PC-3 (cell line): ENCODE results near the gene GLYAT. TPM values are rescaled to one million over a fixed set of nuclear protein-coding genes. Genes with fewer than 3 reads are reported as not detected.
"Not testable (repeated sequence)": the region's sequence is repeated elsewhere in the genome, so short reads cannot be mapped to it uniquely, and the experiment has no call there.

Experiments used
- ATAC-seq: fragments of 200-7000 bp; cut with Tn5 transposase; 2 replicates; pipeline ENCODE4 v1.9.1; 2020; ENCODE audit warnings: mild to moderate bottlenecking, moderate library complexity
- BruUV-seq: library from RNA; stranded (reverse); fragments of 400-500 nt; replicated peaks from 2 replicates; lab custom pipeline; 2021; lab: Mats Ljungman, UMichigan
- CTCF ChIA-PET: fragments of 300-600 bp; sonication (Branson Sonifier 250); formaldehyde crosslinking; loops from one replicate; lab custom pipeline; 2022; ENCODE audit warnings: antibody characterized with exemption; lab: Charles Lee
- POLR2A ChIA-PET: fragments of 300-600 bp; sonication (Branson Sonifier 250); formaldehyde crosslinking; loops from one replicate; lab custom pipeline; 2022; ENCODE audit warnings: antibody characterized with exemption; ENCODE audit not compliant: unreplicated experiment; lab: Charles Lee
- DNase-seq: peaks from one replicate; pipeline ENCODE4 v3.0.0-alpha.2; 2015
- H2AFZ ChIP-seq: fragments of 300-600 bp; sonication (generic); 2 replicates; pipeline ENCODE4 v1.6.0; 2016; ENCODE audit warnings: antibody characterized with exemption, low read length
- H3F3A ChIP-seq: fragments of 300-600 bp; sonication (generic); one replicate; pipeline ENCODE4 v1.6.0; 2017; ENCODE audit warnings: antibody characterized with exemption, low read length, control low read depth, mild to moderate bottlenecking; ENCODE audit not compliant: unreplicated experiment
- H3K27ac ChIP-seq: fragments of 300-600 bp; sonication (generic); 2 replicates; pipeline ENCODE4 v1.5.1; 2016; ENCODE audit warnings: mild to moderate bottlenecking, low read length
- H3K27me3 ChIP-seq: fragments of 300-600 bp; sonication (generic); 2 replicates; pipeline ENCODE4 v1.6.1; 2016; ENCODE audit warnings: low read length, mixed read lengths
- H3K36me3 ChIP-seq: fragments of 300-600 bp; sonication (generic); 2 replicates; pipeline ENCODE4 v1.6.1; 2016; ENCODE audit warnings: low read depth, mixed run types, low read length, mixed read lengths
- H3K4me1 ChIP-seq: fragments of 300-600 bp; sonication (generic); 2 replicates; pipeline ENCODE4 v1.5.1; 2016; ENCODE audit warnings: low read length; ENCODE audit not compliant: insufficient read depth
- H3K4me2 ChIP-seq: fragments of 300-600 bp; sonication (generic); 2 replicates; pipeline ENCODE4 v1.6.0; 2016; ENCODE audit warnings: low read length
- H3K4me3 ChIP-seq: fragments of 300-600 bp; sonication (generic); 2 replicates; pipeline ENCODE4 v1.5.1; 2016; ENCODE audit warnings: mild to moderate bottlenecking, low read length, mixed read lengths
- H3K79me2 ChIP-seq: fragments of 300-600 bp; sonication (generic); 2 replicates; pipeline ENCODE4 v1.6.1; 2017; ENCODE audit warnings: low read length, mixed read lengths
- H3K9ac ChIP-seq: fragments of 300-600 bp; sonication (generic); 2 replicates; pipeline ENCODE4 v1.6.0; 2016; ENCODE audit warnings: mild to moderate bottlenecking, low read length
- H3K9me2 ChIP-seq: fragments of 300-600 bp; sonication (generic); replicated peaks from 2 replicates; pipeline ENCODE4 v1.6.1; 2016; ENCODE audit warnings: mixed run types, low read length, mixed read lengths
- H3K9me3 ChIP-seq: fragments of 300-600 bp; sonication (generic); 2 replicates; pipeline ENCODE4 v1.6.1; 2016; ENCODE audit warnings: low read length, mixed read lengths
- H4K20me1 ChIP-seq: fragments of 300-600 bp; sonication (generic); 2 replicates; pipeline ENCODE4 v1.6.1; 2016; ENCODE audit warnings: low read length, mixed read lengths
- EZH2 ChIP-seq: fragments of 300-600 bp; sonication (generic); IDR thresholded peaks from one replicate; pipeline ENCODE4 v1.6.1; 2017; ENCODE audit warnings: antibody characterized with exemption, mild to moderate bottlenecking, low read length; ENCODE audit not compliant: unreplicated experiment
- EZH2phosphoT487 ChIP-seq: fragments of 300-600 bp; sonication (generic); IDR thresholded peaks from 2 replicates; pipeline ENCODE4 v1.6.1; 2018; ENCODE audit warnings: mild to moderate bottlenecking, antibody characterized with exemption, low read length, borderline replicate concordance
- intact Hi-C: fragments of 100-400 bp; cut with micrococcal nuclease; formaldehyde crosslinking; loops from 2 replicates; pipeline ENCODE4 v1.9.0; 2023
- total RNA-seq: library from RNA; depleted of rRNA; stranded (reverse); fragments of >200 nt; gene quantifications from 2 replicates; pipeline ENCODE4 v1.2.3, GENCODE V29; 2014
- TF ChIP-seq, protein P1 (sequence below): fragments of 300-600 bp; sonication (generic); conservative IDR thresholded peaks from 2 replicates; pipeline ENCODE4 v1.5.1; 2017; ENCODE audit warnings: antibody characterized with exemption, low read depth, mild to moderate bottlenecking, low read length

GLYAT gene
- total RNA-seq, 1 experiment from 2014 or later = not detected

DNA sequence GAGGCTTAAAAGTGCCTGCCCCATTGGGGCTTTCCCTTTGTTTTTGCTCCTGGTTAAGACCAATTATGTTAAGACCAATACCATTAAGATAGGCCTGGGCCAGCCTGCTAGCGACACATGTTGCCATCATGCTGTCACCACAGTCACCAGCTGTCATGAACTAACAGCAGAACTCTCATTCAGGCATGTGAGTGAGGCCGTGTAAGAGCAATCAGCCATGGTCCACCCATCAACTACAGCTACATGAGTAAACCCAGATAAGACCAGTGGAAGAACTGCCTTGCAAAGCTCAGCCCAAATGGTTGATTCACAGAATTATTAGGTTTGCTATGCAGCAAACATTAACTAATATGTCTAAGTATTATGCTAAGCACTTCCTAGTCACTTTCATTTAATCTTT, 19.9 kb downstream of the GLYAT start:
- Histone ChIP-seq H3K4me2 (no peak overlapping the region), H3K79me2 (no peaks in the 10 kb centered on the region), H3K27ac (no peak overlapping the region), H3K4me3 (no peak overlapping the region), H3K27me3 (no peaks in the 10 kb centered on the region), H2AFZ (no peak overlapping the region), H3K4me1 (no peaks in the 10 kb centered on the region), H4K20me1 (no peaks in the 10 kb centered on the region), H3F3A (no peaks in the 10 kb centered on the region), H3K9me2 (no peaks in the 10 kb centered on the region), H3K36me3 (no peaks in the 10 kb centered on the region), H3K9me3 (no peaks in the 10 kb centered on the region), H3K9ac (no peak overlapping the region)
- no peak for TF ChIP-seq EZH2
- TF ChIP-seq EZH2phosphoT487 = no peak
- TF ChIP-seq, protein P1, sequence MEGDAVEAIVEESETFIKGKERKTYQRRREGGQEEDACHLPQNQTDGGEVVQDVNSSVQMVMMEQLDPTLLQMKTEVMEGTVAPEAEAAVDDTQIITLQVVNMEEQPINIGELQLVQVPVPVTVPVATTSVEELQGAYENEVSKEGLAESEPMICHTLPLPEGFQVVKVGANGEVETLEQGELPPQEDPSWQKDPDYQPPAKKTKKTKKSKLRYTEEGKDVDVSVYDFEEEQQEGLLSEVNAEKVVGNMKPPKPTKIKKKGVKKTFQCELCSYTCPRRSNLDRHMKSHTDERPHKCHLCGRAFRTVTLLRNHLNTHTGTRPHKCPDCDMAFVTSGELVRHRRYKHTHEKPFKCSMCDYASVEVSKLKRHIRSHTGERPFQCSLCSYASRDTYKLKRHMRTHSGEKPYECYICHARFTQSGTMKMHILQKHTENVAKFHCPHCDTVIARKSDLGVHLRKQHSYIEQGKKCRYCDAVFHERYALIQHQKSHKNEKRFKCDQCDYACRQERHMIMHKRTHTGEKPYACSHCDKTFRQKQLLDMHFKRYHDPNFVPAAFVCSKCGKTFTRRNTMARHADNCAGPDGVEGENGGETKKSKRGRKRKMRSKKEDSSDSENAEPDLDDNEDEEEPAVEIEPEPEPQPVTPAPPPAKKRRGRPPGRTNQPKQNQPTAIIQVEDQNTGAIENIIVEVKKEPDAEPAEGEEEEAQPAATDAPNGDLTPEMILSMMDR = no peak
- no peak for DNase-seq
- BruUV-seq = no TSS peak
- intact Hi-C loops = no loop called here
- ChIA-PET CTCF (no interaction called here), POLR2A (no interaction called here)
- ATAC-seq = no peak

DNA sequence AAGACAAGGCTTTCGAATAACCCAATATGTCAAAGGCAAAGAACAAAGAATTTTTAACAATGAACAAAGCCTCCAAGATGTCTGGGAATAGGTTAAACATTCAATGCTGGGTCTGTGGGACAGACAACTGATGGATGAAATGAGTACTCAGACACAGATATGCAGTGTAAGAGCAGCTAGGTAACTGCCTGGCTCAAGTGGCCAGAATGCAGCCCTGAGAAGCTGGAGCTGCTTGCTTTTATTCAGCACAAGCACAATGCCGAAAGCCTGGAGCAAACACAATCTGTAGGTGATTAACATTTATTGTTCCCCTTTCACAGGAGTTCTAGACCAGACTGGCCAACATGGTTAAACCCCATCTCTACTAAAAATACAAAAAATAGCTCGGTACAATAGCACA, 24.0 kb downstream of the GLYAT start:
- no TSS peak for BruUV-seq
- no peak overlapping the region for H3K4me2 ChIP-seq
- H3K4me1 ChIP-seq = no peaks in the 10 kb centered on the region
- H3K27ac ChIP-seq = no peak overlapping the region
- no peaks in the 10 kb centered on the region for H3K9me3 ChIP-seq
- DNase-seq (no peak), ATAC-seq (no peak)
- intact Hi-C loops = no loop called here
- no peaks in the 10 kb centered on the region for H3K9me2 ChIP-seq
- 0 out of 2 replicates have a peak, but pooled peaks cover 3% of the 10 kb centered on the region for H3K27me3 ChIP-seq
- no peaks in the 10 kb centered on the region for H3F3A ChIP-seq
- ChIA-PET CTCF (no interaction called here), POLR2A (interaction anchor here (0.7 kb wide), 1 partner anchor 386 kb away, joined by 3 read pairs; no protein-coding TSS in a partner anchor)
- no peak overlapping the region for H2AFZ ChIP-seq
- no peak for TF ChIP-seq EZH2
- TF ChIP-seq, protein P1 = no peak
- H3K4me3 ChIP-seq = no peak overlapping the region
- no peaks in the 10 kb centered on the region for H3K36me3 ChIP-seq
- H4K20me1 ChIP-seq = no peaks in the 10 kb centered on the region
- H3K79me2 ChIP-seq = no peaks in the 10 kb centered on the region
- H3K9ac ChIP-seq = no peak overlapping the region

DNA sequence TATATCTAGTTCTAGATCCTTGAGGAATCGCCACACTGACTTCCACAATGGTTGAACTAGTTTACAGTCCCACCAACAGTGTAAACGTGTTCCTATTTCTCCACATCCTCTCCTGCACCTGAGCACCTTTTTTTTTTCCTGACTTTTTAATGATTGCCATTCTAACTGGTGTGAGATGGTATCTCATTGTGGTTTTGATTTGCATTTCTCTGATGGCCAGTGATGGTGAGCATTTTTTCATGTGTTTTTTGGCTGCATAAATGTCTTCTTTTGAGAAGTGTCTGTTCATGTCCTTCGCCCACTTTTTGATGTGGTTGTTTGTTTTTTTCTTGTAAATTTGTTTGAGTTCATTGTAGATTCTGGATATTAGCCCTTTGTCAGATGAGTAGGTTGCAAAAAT, 34.9 kb downstream of the GLYAT start:
- H3K9me3 ChIP-seq, H3K4me2 ChIP-seq, H3K36me3 ChIP-seq, H3K4me1 ChIP-seq, H4K20me1 ChIP-seq, H3F3A ChIP-seq, intact Hi-C loops, H2AFZ ChIP-seq, H3K9me2 ChIP-seq, H3K79me2 ChIP-seq, POLR2A ChIA-PET, CTCF ChIA-PET, DNase-seq, H3K9ac ChIP-seq, BruUV-seq, H3K4me3 ChIP-seq, H3K27ac ChIP-seq, ATAC-seq: not testable (repeated sequence)
- peaks cover 13% of the 10 kb centered on the region for H3K27me3 ChIP-seq
